C4-2B (cell line): ENCODE measurements around the gene BRME1.

Source experiments
- ZFX ChIP-seq: fragments of 450-650 bp; IDR thresholded peaks from 2 replicates; pipeline ENCODE4 v1.6.1; 2017
- TF ChIP-seq, protein P1 (sequence below): fragments of 450-650 bp; conservative IDR thresholded peaks from 2 replicates; pipeline ENCODE4 v1.5.1; 2017; ENCODE audit warnings: mild to moderate bottlenecking

DNA sequence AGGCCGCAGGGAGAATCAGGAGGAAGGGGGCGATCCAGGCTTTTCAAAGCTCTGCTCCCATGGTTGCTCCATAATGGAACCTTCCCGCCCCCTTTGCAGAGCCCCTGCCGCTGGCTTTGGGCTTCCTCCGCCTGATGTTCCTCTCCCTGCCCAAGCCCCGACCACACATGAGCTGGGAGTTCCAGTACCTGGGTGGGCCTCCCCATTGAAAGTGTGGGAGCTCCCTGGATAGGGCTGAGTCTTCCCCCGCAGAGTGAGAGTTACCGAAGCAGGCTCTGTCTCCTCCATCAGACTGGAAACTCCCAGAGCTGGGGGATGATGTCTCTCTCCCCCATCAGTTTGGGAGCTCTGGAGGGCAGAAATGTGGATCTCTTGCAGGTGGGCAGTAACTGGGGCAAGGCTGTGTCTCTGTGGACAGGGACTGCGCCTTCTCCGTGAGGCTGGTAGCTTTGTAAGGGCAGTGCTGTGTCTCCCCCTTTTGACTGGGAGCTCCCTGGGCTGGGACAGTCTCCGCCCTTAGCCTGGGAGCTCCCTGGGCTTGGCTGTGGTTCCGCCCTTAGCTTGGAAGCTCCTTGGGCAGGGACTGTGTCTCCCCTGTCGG, 47.1 kb upstream of the BRME1 start:
- TF ChIP-seq, protein P1, sequence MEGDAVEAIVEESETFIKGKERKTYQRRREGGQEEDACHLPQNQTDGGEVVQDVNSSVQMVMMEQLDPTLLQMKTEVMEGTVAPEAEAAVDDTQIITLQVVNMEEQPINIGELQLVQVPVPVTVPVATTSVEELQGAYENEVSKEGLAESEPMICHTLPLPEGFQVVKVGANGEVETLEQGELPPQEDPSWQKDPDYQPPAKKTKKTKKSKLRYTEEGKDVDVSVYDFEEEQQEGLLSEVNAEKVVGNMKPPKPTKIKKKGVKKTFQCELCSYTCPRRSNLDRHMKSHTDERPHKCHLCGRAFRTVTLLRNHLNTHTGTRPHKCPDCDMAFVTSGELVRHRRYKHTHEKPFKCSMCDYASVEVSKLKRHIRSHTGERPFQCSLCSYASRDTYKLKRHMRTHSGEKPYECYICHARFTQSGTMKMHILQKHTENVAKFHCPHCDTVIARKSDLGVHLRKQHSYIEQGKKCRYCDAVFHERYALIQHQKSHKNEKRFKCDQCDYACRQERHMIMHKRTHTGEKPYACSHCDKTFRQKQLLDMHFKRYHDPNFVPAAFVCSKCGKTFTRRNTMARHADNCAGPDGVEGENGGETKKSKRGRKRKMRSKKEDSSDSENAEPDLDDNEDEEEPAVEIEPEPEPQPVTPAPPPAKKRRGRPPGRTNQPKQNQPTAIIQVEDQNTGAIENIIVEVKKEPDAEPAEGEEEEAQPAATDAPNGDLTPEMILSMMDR, result no peak
- no peak for TF ChIP-seq ZFX
